Cardiac fibroblast (primary cell): Measurements from ENCODE around the gene OBI1.

Experiments
- DNase-seq, 2 donors: peaks; one replicate each; pipeline versions ENCODE4 v3.0.0 to v3.0.0-alpha.2; 2010; ENCODE audit warnings: low read depth in 2 of 2
- H3K4me3 ChIP-seq, 2 donors: replicated peaks in 1 of 2; 1 replicate in 1 of 2; 2 replicates in 1 of 2; pipeline ENCODE4 v1.5.1; 2011; ENCODE audit warnings: low read depth in 2 of 2, low read length in 2 of 2, mild to moderate bottlenecking in 2 of 2, moderate library complexity in 1 of 2
- CTCF ChIP-seq: IDR thresholded peaks from one replicate; pipeline ENCODE4 v1.5.1; 2011; ENCODE audit warnings: low read depth, mild to moderate bottlenecking, low read length, inconsistent platforms

Gene OBI1

GRCh38 chr13:78589206-78589605, 69.7 kb downstream of the OBI1 start:
- no peak for DNase-seq
- H3K4me3 ChIP-seq = no peak overlapping the region
- TF ChIP-seq CTCF = no peak

- DNase-seq = no peak
- no peak for TF ChIP-seq CTCF
- H3K4me3 ChIP-seq = no peak overlapping the region
These were observed 71.6 kb downstream of the OBI1 start for GRCh38 chr13:78587395-78587794.

- peak; percentile 23 for TF ChIP-seq CTCF
- H3K4me3 ChIP-seq = no peak overlapping the region
- no peak for DNase-seq
These were observed 72.2 kb downstream of the OBI1 start for GRCh38 chr13:78586706-78587105.

- no peak for DNase-seq
- no peak for TF ChIP-seq CTCF
These were observed 82.7 kb downstream of the OBI1 start for GRCh38 chr13:78576261-78576660.

GRCh38 chr13:78572459-78572858, 86.5 kb downstream of the OBI1 start:
- DNase-seq = no peak
- H3K4me3 ChIP-seq = no peak overlapping the region
- no peak for TF ChIP-seq CTCF

More at GRCh38 chr13:78576261-78576660, 82.7 kb downstream of the OBI1 start:
- H3K4me3 ChIP-seq = no peak overlapping the region

GRCh38 chr13:78569029-78569428, 89.9 kb downstream of the OBI1 start:
- DNase-seq = no peak
- H3K4me3 ChIP-seq = no peak overlapping the region
- no peak for TF ChIP-seq CTCF

GRCh38 chr13:78566631-78567030, 92.3 kb downstream of the OBI1 start:
- TF ChIP-seq CTCF = no peak
- H3K4me3 ChIP-seq = no peak overlapping the region
- DNase-seq = no peak
